Mesendoderm (in vitro differentiated cells): Measurements from ENCODE around the gene LGALS7B.
"Not testable (repeated sequence)": the region's sequence is repeated elsewhere in the genome, so short reads cannot be mapped to it uniquely, and the experiment has no call there.

Experiments used
- DNase-seq: peaks from one replicate; pipeline ENCODE4 v3.0.0; 2013
- H2AK5ac ChIP-seq: 2 replicates; pipeline ENCODE4 v1.6.1; 2013; ENCODE audit warnings: low read length, inconsistent platforms
- H2BK120ac ChIP-seq: 2 replicates; pipeline ENCODE4 v1.6.1; 2013; ENCODE audit warnings: low read depth, mild to moderate bottlenecking, low read length, moderate library complexity, mixed read lengths
- H2BK15ac ChIP-seq: replicated peaks from 2 replicates; pipeline ENCODE4 v1.6.1; 2013; ENCODE audit warnings: low read depth, mild to moderate bottlenecking, moderate library complexity
- H2BK5ac ChIP-seq: 2 replicates; pipeline ENCODE4 v1.6.1; 2013; ENCODE audit warnings: low read length, inconsistent platforms
- H3K18ac ChIP-seq: 2 replicates; pipeline ENCODE4 v1.6.1; 2013; ENCODE audit warnings: mild to moderate bottlenecking, low read length, mixed read lengths
- H3K23ac ChIP-seq: one replicate; pipeline ENCODE4 v1.6.1; 2013; ENCODE audit warnings: low read length
- H3K27ac ChIP-seq: 2 replicates; pipeline ENCODE4 v1.5.1; 2013; ENCODE audit warnings: low read depth, mild to moderate bottlenecking, inconsistent platforms, low read length, moderate library complexity
- H3K27me3 ChIP-seq: 2 replicates; pipeline ENCODE4 v1.6.1; 2013; ENCODE audit warnings: low read length, control low read depth, mild to moderate bottlenecking, inconsistent platforms; ENCODE audit not compliant: insufficient read depth, poor library complexity
- H3K36me3 ChIP-seq: 2 replicates; pipeline ENCODE4 v1.6.1; 2013; ENCODE audit warnings: low read length, inconsistent platforms; ENCODE audit not compliant: control insufficient read depth, insufficient read depth
- H3K4ac ChIP-seq: one replicate; pipeline ENCODE4 v1.6.1; 2013; ENCODE audit warnings: low read depth, mild to moderate bottlenecking, low read length, moderate library complexity
- H3K4me1 ChIP-seq: 2 replicates; pipeline ENCODE4 v1.6.1; 2013; ENCODE audit warnings: low read depth, low read length, inconsistent platforms; ENCODE audit not compliant: control insufficient read depth
- H3K4me2 ChIP-seq: 2 replicates; pipeline ENCODE4 v1.6.1; 2013; ENCODE audit warnings: low read length
- H3K4me3 ChIP-seq: 2 replicates; pipeline ENCODE4 v1.5.1; 2013; ENCODE audit warnings: mild to moderate bottlenecking, low read length
- H3K56ac ChIP-seq: one replicate; pipeline ENCODE4 v1.6.1; 2013; ENCODE audit warnings: low read length
- H3K79me1 ChIP-seq: 2 replicates; pipeline ENCODE4 v1.6.1; 2013; ENCODE audit warnings: low read length, inconsistent platforms
- H3K79me2 ChIP-seq: 2 replicates; pipeline ENCODE4 v1.6.1; 2013; ENCODE audit warnings: mild to moderate bottlenecking, low read length; ENCODE audit not compliant: control insufficient read depth, insufficient read depth
- H3K9ac ChIP-seq: 2 replicates; pipeline ENCODE4 v1.6.1; 2013; ENCODE audit warnings: low read length, inconsistent platforms
- H4K5ac ChIP-seq: one replicate; pipeline ENCODE4 v1.6.1; 2013; ENCODE audit warnings: low read length
- H4K8ac ChIP-seq: one replicate; pipeline ENCODE4 v1.6.1; 2013; ENCODE audit warnings: low read depth, mild to moderate bottlenecking, control low read depth, low read length, moderate library complexity
- WGBS: extraction: QIAGEN DNeasy Blood & Tissue Kit; methylation state at CpG from one replicate; pipeline ENCODE4 v1.1.7; 2013; ENCODE audit warnings: low lambda C conversion rate, missing lambda C conversion rate; ENCODE audit not compliant: insufficient coverage; ENCODE audit errors: extremely low coverage; 5-methylcytosine and 5-hydroxymethylcytosine counted together

LGALS7B gene

GRCh38 chr19:38813932-38814331, 24.9 kb downstream of the LGALS7B start:
- H3K4me2 ChIP-seq, H2BK120ac ChIP-seq, H3K9ac ChIP-seq, H2BK15ac ChIP-seq, H3K79me1 ChIP-seq, H3K27ac ChIP-seq, H3K36me3 ChIP-seq, H3K4me1 ChIP-seq, H2BK5ac ChIP-seq, H3K27me3 ChIP-seq, H3K23ac ChIP-seq, H4K5ac ChIP-seq, H2AK5ac ChIP-seq, DNase-seq, H3K4ac ChIP-seq, H3K79me2 ChIP-seq, H4K8ac ChIP-seq, H3K56ac ChIP-seq, H3K18ac ChIP-seq, H3K4me3 ChIP-seq: not testable (repeated sequence)
- no CpG with 5 or more reads among the region's 2 CpGs for WGBS

- no CpG with 5 or more reads among the region's 34 CpGs for WGBS
- H4K8ac ChIP-seq: no peak overlapping the region
- H3K9ac ChIP-seq: no peak overlapping the region
- H2AK5ac ChIP-seq: no peak overlapping the region
- no peak overlapping the region for H3K4me2 ChIP-seq
- H2BK5ac ChIP-seq: no peak overlapping the region
- H2BK120ac ChIP-seq: no peak overlapping the region
- no peak overlapping the region for H3K4me3 ChIP-seq
- no peaks in the 10 kb centered on the region for H3K27me3 ChIP-seq
- no peaks in the 10 kb centered on the region for H3K79me1 ChIP-seq
- no peak overlapping the region for H3K27ac ChIP-seq
- no peaks in the 10 kb centered on the region for H3K4me1 ChIP-seq
- no peak overlapping the region for H3K4ac ChIP-seq
- no peak for DNase-seq
- H3K56ac ChIP-seq: no peak overlapping the region
- H3K23ac ChIP-seq: no peak overlapping the region
- H3K79me2 ChIP-seq: no peaks in the 10 kb centered on the region
- H3K36me3 ChIP-seq: no peaks in the 10 kb centered on the region
- H4K5ac ChIP-seq: no peak overlapping the region
- H2BK15ac ChIP-seq: no peak overlapping the region
- no peak overlapping the region for H3K18ac ChIP-seq
These were observed 26.3 kb downstream of the LGALS7B start for GRCh38 chr19:38815059-38816001.

- Histone ChIP-seq H3K79me2 (no peaks in the 10 kb centered on the region), H3K56ac (no peak overlapping the region), H3K27me3 (no peaks in the 10 kb centered on the region), H4K5ac (no peak overlapping the region), H3K23ac (no peak overlapping the region), H3K4ac (no peak overlapping the region), H3K27ac (no peak overlapping the region), H2BK5ac (no peak overlapping the region), H4K8ac (no peak overlapping the region), H3K4me1 (no peaks in the 10 kb centered on the region), H3K4me2 (no peak overlapping the region), H3K18ac (no peak overlapping the region), H2BK120ac (no peak overlapping the region), H3K4me3 (no peak overlapping the region), H2BK15ac (no peak overlapping the region), H3K79me1 (no peaks in the 10 kb centered on the region), H2AK5ac (no peak overlapping the region), H3K9ac (no peak overlapping the region), H3K36me3 (no peaks in the 10 kb centered on the region)
- no peak for DNase-seq
- WGBS: no CpG with 5 or more reads among the region's 18 CpGs
These were observed 27.2 kb downstream of the LGALS7B start for GRCh38 chr19:38816131-38816750.

GRCh38 chr19:38817081-38817480, 28.1 kb downstream of the LGALS7B start:
- Histone ChIP-seq H3K9ac (no peak overlapping the region), H3K4me1 (no peaks in the 10 kb centered on the region), H3K36me3 (no peaks in the 10 kb centered on the region), H2BK15ac (no peak overlapping the region), H3K18ac (no peak overlapping the region), H2BK5ac (no peak overlapping the region), H3K56ac (no peak overlapping the region), H2AK5ac (no peak overlapping the region), H3K79me2 (no peaks in the 10 kb centered on the region), H2BK120ac (no peak overlapping the region), H3K4me2 (no peak overlapping the region), H3K79me1 (no peaks in the 10 kb centered on the region), H3K4me3 (no peak overlapping the region), H3K4ac (no peak overlapping the region), H3K27me3 (no peaks in the 10 kb centered on the region), H4K8ac (no peak overlapping the region), H3K23ac (no peak overlapping the region), H4K5ac (no peak overlapping the region), H3K27ac (no peak overlapping the region)
- no peak for DNase-seq
- no CpG with 5 or more reads among the region's 15 CpGs for WGBS

- Histone ChIP-seq H3K79me2 (no peaks in the 10 kb centered on the region), H3K4ac (no peak overlapping the region), H2BK120ac (no peak overlapping the region), H3K18ac (no peak overlapping the region), H2BK5ac (no peak overlapping the region), H3K9ac (no peak overlapping the region), H3K27ac (no peak overlapping the region), H3K56ac (no peak overlapping the region), H4K5ac (no peak overlapping the region), H3K4me2 (no peak overlapping the region), H2BK15ac (no peak overlapping the region), H3K79me1 (no peaks in the 10 kb centered on the region), H3K36me3 (no peaks in the 10 kb centered on the region), H4K8ac (no peak overlapping the region), H3K27me3 (no peaks in the 10 kb centered on the region), H3K23ac (no peak overlapping the region), H2AK5ac (no peak overlapping the region), H3K4me3 (no peak overlapping the region), H3K4me1 (no peaks in the 10 kb centered on the region)
- WGBS: no CpG with 5 or more reads among the region's 13 CpGs
- DNase-seq: no peak
These were observed 30.4 kb downstream of the LGALS7B start for GRCh38 chr19:38819231-38819920.
